Heart right ventricle (tissue), 16 donors: ENCODE data around the gene GGT7. TPM values are rescaled to one million over a fixed set of nuclear protein-coding genes. Genes with fewer than 3 reads are reported as not detected.

Source experiments
- ATAC-seq, 8 donors: fragments of 200-7000 bp; cut with Tn5 transposase; one replicate each; pipeline ENCODE4 v1.9.1; 2020; ENCODE audit warnings: mild to moderate bottlenecking in 8 of 8, moderate library complexity in 8 of 8, moderate number of reproducible peaks in 1 of 8
- DNase-seq, 2 donors: peaks; one replicate each; pipeline ENCODE4 v3.0.0-alpha.2; 2020
- H3K27ac ChIP-seq, 10 donors: fragments of 200-600 bp; sonication (generic) in 2 of 10; one replicate each; pipeline versions ENCODE4 v1.5.0 to v1.8.0; 2020 to 2022; ENCODE audit warnings: mild to moderate bottlenecking in 3 of 10
- H3K27me3 ChIP-seq, 7 donors: fragments of 200-600 bp; one replicate each; pipeline ENCODE4 v1.8.0; 2021 to 2022; ENCODE audit warnings: mild to moderate bottlenecking in 2 of 7
- H3K36me3 ChIP-seq, 9 donors: fragments of 200-600 bp; sonication (generic) in 1 of 9; one replicate each; pipeline versions ENCODE4 v1.5.0 to v1.8.0; 2020 to 2022; ENCODE audit warnings: mild to moderate bottlenecking in 2 of 9
- H3K4me1 ChIP-seq, 9 donors: fragments of 200-600 bp; sonication (generic) in 1 of 9; one replicate each; pipeline versions ENCODE4 v1.5.0 to v1.8.0; 2020 to 2022; ENCODE audit warnings: mild to moderate bottlenecking in 4 of 9
- H3K4me3 ChIP-seq, 10 donors: fragments of 200-600 bp; sonication (generic) in 2 of 10; one replicate each; pipeline versions ENCODE4 v1.5.0 to v1.8.0; 2020 to 2022; ENCODE audit warnings: mild to moderate bottlenecking in 7 of 10, moderate library complexity in 2 of 10
- H3K9me3 ChIP-seq, 11 donors: fragments of 200-600 bp in 10 of 11; sonication (generic) in 2 of 11; one replicate each; pipeline versions ENCODE4 v1.5.0 to v1.8.0; 2013 to 2022; ENCODE audit warnings: mild to moderate bottlenecking in 2 of 11, control low read depth in 1 of 11, moderate library complexity in 1 of 11
- CTCF ChIP-seq, 9 donors: fragments of 200-600 bp; sonication (generic) in 2 of 9; IDR thresholded peaks; one replicate each; pipeline versions ENCODE4 v1.5.0 to v1.8.0; 2021 to 2022; ENCODE audit warnings: antibody characterized with exemption in 9 of 9, mild to moderate bottlenecking in 5 of 9, moderate library complexity in 1 of 9
- WGBS, 2 donors: extraction: QIAGEN DNeasy Blood & Tissue Kit; methylation state at CpG; one replicate each; pipeline ENCODE4 v1.1.7; 2013; ENCODE audit warnings: inconsistent platforms in 1 of 2; 5-methylcytosine and 5-hydroxymethylcytosine counted together
- intact Hi-C, 10 donors: fragments of 100-400 bp; cut with DNase I; formaldehyde crosslinking; loops; one replicate each; pipeline versions ENCODE4 v1.11.1 to v1.14.2; 2022
- polyA plus RNA-seq, 2 donors: library from polyadenylated mRNA; stranded (reverse); fragments of 200-250 nt; gene quantifications; one replicate each; pipeline ENCODE4 v1.2.3, GENCODE V29; 2013
- total RNA-seq, 10 donors: library from RNA; stranded (reverse); fragmentation: NEBNext Ultra II Directional in 3 of 10; extraction: Animal tissue kit (Norgen Biotek cat#: 25700) in 3 of 10; gene quantifications; one replicate each; pipeline versions ENCODE4 v1.2.1 to v1.2.4, GENCODE V29; 2021 to 2023
- donor health status: Arrhythmogenic right ventricular cardiomyopathy.
- donor health status: ischemic (EF 13 %, LVEDD 7.1; RV severe dilation, severe dysfunction).
- donor health status: healthy with polysubstance abuse.
- donor health status: DM: no; HTN: yes; CAD: no.
- donor health status: DM: no; HTN: no; CAD: no.
- donor health status: ischemic (EF 25% LVEDD 6.9; RV normal size, moderate dysfunction).
- donor health status: ischemic (EF 25% LVEDD 5.7; RV mildly dilated, moderate dysfunction).
- donor health status: healthy.
- donor health status: DM: yes; HTN: yes; CAD: no.
- donor health status: Ischemic cardiomyopathy.
- donor health status: ischemic (EF 35%, LVEDD 5.7; RV mildly dilated, moderate dysfunction).
- donor health status: nonischemic (EF 11% LVEDD 7.7; RV severe dilation, severe dysfunction).
- donor health status: DM: yes; HTN: yes; CAD: no.
- donor health status: PGD.
- donor health status: ischemic (EF 29% LVEDD 5.4; RV normal size, mild dysfunction).
- donor health status: nonischemic (EF 23%, LVEDD 6.1; RV moderate dilation, normal function).

The GGT7 gene
- total and polyA plus RNA-seq, 12 donors, result 8.0 to 45.4 (median 15.0) TPM

DNA sequence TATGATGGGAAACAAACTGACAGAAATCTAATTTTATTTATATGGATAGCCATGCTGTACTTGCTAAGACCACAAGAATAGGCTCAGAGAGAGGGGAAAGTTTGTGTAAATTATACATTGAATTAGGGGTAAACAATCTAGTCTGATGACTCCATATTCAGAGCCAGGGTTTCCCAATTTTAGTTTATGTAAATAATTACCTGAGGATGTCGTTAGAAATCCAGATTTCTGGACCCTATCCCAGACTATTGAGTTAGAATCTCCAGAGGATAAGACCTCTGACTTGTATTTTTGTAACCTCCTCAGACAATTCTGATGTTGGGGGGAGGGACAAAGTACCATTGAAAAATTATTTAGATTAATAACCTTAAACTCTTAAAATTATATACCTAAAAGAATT, 22.1 kb upstream of the GGT7 start:
- TF ChIP-seq CTCF (IDR thresholded peaks at IDR 0.05), result no peak
- Histone ChIP-seq H3K9me3 (no peaks in the 10 kb centered on the region), H3K4me3 (no peak overlapping the region), H3K4me1 (peaks cover 0 to 57% (median 20%) of the 10 kb centered on the region in 9 donors), H3K27me3 (no peaks in the 10 kb centered on the region), H3K27ac (peak overlapping the region in 1 of 10 donors; percentile 2), H3K36me3 (peaks cover 0 to 5% (median 0%) of the 10 kb centered on the region in 9 donors)
- DNase-seq, result no peak
- ATAC-seq, result no peak
- intact Hi-C loops, result no loop called here
- WGBS, 2 donors, result 12 to 14% methylated on average over 1 of the region's 1 CpG

DNA sequence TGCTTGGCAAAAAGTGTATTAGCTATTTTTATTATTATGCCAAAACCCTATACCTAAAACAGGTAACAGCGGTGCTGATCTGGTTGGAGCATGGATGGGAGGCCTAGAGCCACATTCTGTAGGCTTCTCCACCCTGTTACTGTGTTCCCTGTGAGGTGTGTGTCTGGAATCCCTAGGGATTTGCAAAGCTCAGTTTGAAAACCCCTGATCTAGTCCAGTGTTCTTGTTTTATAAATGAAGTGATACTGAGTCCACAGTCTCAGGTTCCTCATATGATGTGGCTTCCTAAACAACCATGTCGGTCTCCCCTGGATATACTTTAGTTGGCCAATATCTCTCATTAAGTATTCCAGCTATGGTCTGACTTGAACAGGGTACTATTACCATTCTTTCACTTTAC, 20.0 kb upstream of the GGT7 start:
- intact Hi-C loops, result no loop called here
- Histone ChIP-seq H3K36me3 (peaks cover 0 to 5% (median 0%) of the 10 kb centered on the region in 9 donors), H3K9me3 (no peaks in the 10 kb centered on the region), H3K4me3 (no peak overlapping the region), H3K27ac (no peak overlapping the region), H3K4me1 (peaks cover 0 to 53% (median 20%) of the 10 kb centered on the region in 9 donors), H3K27me3 (no peaks in the 10 kb centered on the region)
- ATAC-seq (no peak), DNase-seq (no peak)
- TF ChIP-seq CTCF (IDR thresholded peaks at IDR 0.05), result no peak
- 95 to 96% methylated on average over 2 of the region's 2 CpGs for WGBS, 2 donors

GRCh38 chr20:34891166-34892062, 18.8 kb upstream of the GGT7 start:
- 82 to 83% methylated on average over 2 of the region's 2 CpGs for WGBS, 2 donors
- Histone ChIP-seq H3K9me3 (no peaks in the 10 kb centered on the region), H3K4me3 (no peak overlapping the region), H3K27ac (peak overlapping the region in 2 of 10 donors; percentile 49 to 75), H3K27me3 (no peaks in the 10 kb centered on the region), H3K4me1 (peaks cover 0 to 49% (median 22%) of the 10 kb centered on the region in 9 donors), H3K36me3 (peaks cover 0 to 4% (median 0%) of the 10 kb centered on the region in 9 donors)
- DNase-seq, result no peak
- intact Hi-C loops, result no loop called here
- no peak for TF ChIP-seq CTCF (IDR thresholded peaks at IDR 0.05)
- no peak for ATAC-seq

DNA sequence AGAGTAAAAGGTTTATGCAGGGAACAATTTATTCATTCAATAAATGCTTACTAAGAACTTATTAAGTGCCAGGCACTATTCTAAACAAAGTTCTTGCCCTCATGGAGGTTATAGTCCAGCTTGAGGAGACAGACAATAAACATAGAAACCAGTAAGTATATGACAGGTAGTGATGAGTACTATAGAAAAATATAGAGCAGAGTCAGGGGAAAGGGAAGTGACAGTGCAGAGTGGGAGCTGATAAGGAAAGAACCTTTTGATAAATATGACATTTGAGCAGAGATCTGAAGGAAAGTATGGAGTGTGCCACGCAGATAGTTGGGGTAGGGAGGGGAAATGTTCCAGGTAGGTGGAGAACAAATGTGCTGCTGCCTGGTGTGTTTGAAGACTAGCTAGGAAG, 15.8 kb upstream of the GGT7 start:
- Histone ChIP-seq H3K9me3 (no peaks in the 10 kb centered on the region), H3K36me3 (peaks cover 0 to 34% (median 22%) of the 10 kb centered on the region in 9 donors), H3K4me3 (no peak overlapping the region), H3K27ac (no peak overlapping the region), H3K4me1 (peaks cover 0 to 32% (median 10%) of the 10 kb centered on the region in 9 donors), H3K27me3 (no peaks in the 10 kb centered on the region)
- WGBS, 2 donors, result 35 to 52% methylated on average over 1 of the region's 1 CpG
- intact Hi-C loops, result loop anchor here in 1 of 10 donors (5.0 kb wide), 1 partner anchor 39 kb away; no protein-coding TSS in a partner anchor
- TF ChIP-seq CTCF (IDR thresholded peaks at IDR 0.05), result no peak
- DNase-seq (no peak), ATAC-seq (no peak)
